ENCODE data around the gene MYOM1.

DNA sequence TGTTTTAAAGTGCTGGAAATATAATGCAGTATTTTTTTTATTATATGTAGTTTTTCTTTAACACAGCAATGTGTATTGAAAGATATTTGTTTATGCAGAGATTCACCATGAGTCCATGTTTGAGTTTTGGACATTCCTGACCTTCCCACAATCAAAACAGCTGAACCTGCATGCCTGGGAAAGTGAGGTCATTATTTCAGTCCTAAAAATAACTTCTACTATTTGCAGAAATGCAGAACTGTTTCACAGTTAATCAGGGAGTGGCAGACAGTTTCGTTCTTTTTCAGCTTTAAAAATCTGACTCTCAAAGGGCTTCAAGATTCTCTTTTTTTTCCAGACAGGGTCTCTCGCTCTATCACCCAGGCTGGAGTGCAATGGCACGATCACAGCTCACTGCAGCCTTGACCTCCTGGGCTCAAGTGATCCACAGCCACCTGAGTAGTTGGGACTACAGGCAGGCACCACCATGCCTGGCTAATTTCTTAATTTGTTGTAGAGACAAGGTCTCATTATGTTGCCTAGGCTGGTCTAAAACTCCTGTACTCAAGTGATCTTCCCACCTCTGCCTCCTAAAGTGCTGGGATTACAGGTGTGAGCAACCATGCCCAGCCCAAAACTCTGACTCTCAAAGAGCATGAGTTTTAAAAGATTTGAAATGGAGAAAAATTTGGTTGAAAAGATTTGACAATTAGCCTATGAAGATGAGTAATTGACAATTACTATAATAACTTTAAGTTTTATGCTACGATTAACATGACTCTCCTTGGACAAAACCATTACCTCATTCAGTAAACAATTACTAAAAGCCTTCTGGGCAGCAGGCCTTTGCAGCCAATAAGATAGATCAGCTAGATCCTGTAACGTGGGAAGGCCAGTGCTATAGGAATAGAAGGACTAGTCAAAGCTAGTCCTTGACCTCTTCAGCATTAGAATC is 37.2 kb upstream of the MYOM1 start:
- TF ChIP-seq CTCF (conservative IDR thresholded peaks at IDR 0.05 in 1 of 2, IDR thresholded peaks at IDR 0.05 in 1 of 2; ENCODE audit: extremely low read depth in 1 of 2, insufficient read depth in 1 of 2, low read depth in 1 of 2, low read length in 2 of 2) (no peak), EZH2 (IDR thresholded peaks at IDR 0.05; ENCODE audit: borderline replicate concordance, low read length) (no peak)

Measured in mammary epithelial cell (primary cell).